Transverse colon (tissue), 4 donors: ENCODE measurements around the gene ZNF346. TPM values are rescaled to one million over a fixed set of nuclear protein-coding genes. Genes with fewer than 3 reads are reported as not detected.

Source experiments
- DNase-seq: peaks from one replicate; pipeline ENCODE4 v3.0.0-alpha.2; 2019
- H3K27ac ChIP-seq, 4 donors: fragments of 200-600 bp; sonication (generic); 2 replicates each; pipeline ENCODE4 v1.5.1; 2016 to 2018; ENCODE audit warnings: inconsistent platforms in 4 of 4
- H3K27me3 ChIP-seq: fragments of 200-600 bp; sonication (generic); 2 replicates; pipeline ENCODE4 v1.5.1; 2017; ENCODE audit warnings: inconsistent platforms
- H3K36me3 ChIP-seq, 4 donors: fragments of 200-600 bp; sonication (generic); 2 replicates each; pipeline ENCODE4 v1.5.1; 2017 to 2019; ENCODE audit warnings: inconsistent platforms in 4 of 4
- H3K4me1 ChIP-seq, 4 donors: fragments of 200-600 bp; sonication (generic); 2 replicates each; pipeline ENCODE4 v1.5.1; 2017 to 2020; ENCODE audit warnings: inconsistent platforms in 4 of 4
- H3K4me3 ChIP-seq, 4 donors: fragments of 200-600 bp; sonication (generic); 1 replicate in 1 of 4; 2 replicates in 3 of 4; pipeline versions ENCODE4 v1.5.1 to v1.6.1; 2017 to 2019; ENCODE audit warnings: inconsistent platforms in 4 of 4
- H3K9me3 ChIP-seq, 2 donors: fragments of 200-600 bp; sonication (generic); 2 replicates each; pipeline ENCODE4 v1.5.1; 2017 to 2019; ENCODE audit warnings: inconsistent platforms in 2 of 2
- EP300 ChIP-seq: sonication (generic); formaldehyde crosslinking; IDR thresholded peaks from one replicate; pipeline ENCODE4 v1.6.1; 2017; ENCODE audit warnings: antibody characterized with exemption, low read depth
- POLR2A ChIP-seq: fragments of 450-650 bp; IDR thresholded peaks from one replicate; pipeline ENCODE4 v1.6.1; 2016; ENCODE audit warnings: antibody characterized with exemption, mild to moderate bottlenecking, moderate library complexity
- POLR2AphosphoS5 ChIP-seq, 3 donors: sonication (generic); formaldehyde crosslinking; IDR thresholded peaks; one replicate each; pipeline ENCODE4 v1.6.1; 2016; ENCODE audit warnings: antibody characterized with exemption in 3 of 3
- WGBS, 2 donors: methylation state at CpG; one replicate each; pipeline ENCODE4 v1.1.5; 2018; ENCODE audit warnings: low coverage in 1 of 2; 5-methylcytosine and 5-hydroxymethylcytosine counted together
- in situ Hi-C, 4 donors: fragments of 200-750 bp; cut with MboI; loops; one replicate each; pipeline versions ENCODE4 v1.15.0 to v1.15.1; 2017; ENCODE audit warnings: low sequenced_read_pairs in 3 of 4, low pct_ligation_motif_present in 1 of 4, low pct_unique_long_range_greater_than_20kb in 1 of 4
- intact Hi-C: fragments of 100-400 bp; cut with DNase I; formaldehyde crosslinking; loops from one replicate; pipeline ENCODE4 v1.15.1; 2023; ENCODE audit warnings: low total_unique reads
- total RNA-seq, 4 donors: library from RNA; depleted of rRNA; stranded (reverse); fragments of >200 nt; gene quantifications; one replicate each; pipeline ENCODE4 v1.1.0, GENCODE V29; 2016
- TF ChIP-seq, protein P1 (sequence below), 5 experiments: fragments of 200-600 bp in 3 of 5; fragments of 450-650 bp in 2 of 5; sonication (generic) in 3 of 5; IDR thresholded peaks; 1 replicate in 2 of 5; 2 replicates in 3 of 5; pipeline ENCODE4 v1.5.1; 2016 to 2017; ENCODE audit warnings: antibody characterized with exemption in 5 of 5, inconsistent platforms in 3 of 5, mild to moderate bottlenecking in 2 of 5, moderate library complexity in 1 of 5

ZNF346 gene
- total RNA-seq, 4 donors from 2014 or later, result 10.1 to 19.5 (median 12.6) TPM

- intact Hi-C loops, result no loop called here
- DNase-seq, result no peak
- 43 to 65% methylated on average over 3 to 4 of the region's 4 CpGs for WGBS, 2 donors
- in situ Hi-C loops, result loop anchor here in 1 of 4 donors (25.0 kb wide), 1 partner anchor 180 kb away; no protein-coding TSS in a partner anchor
- peaks cover 0 to 6% (median 4%) of the 10 kb centered on the region in 4 donors for H3K4me1 ChIP-seq
- no peak overlapping the region for H3K27ac ChIP-seq
- H3K36me3 ChIP-seq, result no peaks in the 10 kb centered on the region
- TF ChIP-seq POLR2A (no peak), EP300 (no peak), POLR2AphosphoS5 (IDR thresholded peaks at IDR 0.05) (no peak)
- TF ChIP-seq, protein P1, sequence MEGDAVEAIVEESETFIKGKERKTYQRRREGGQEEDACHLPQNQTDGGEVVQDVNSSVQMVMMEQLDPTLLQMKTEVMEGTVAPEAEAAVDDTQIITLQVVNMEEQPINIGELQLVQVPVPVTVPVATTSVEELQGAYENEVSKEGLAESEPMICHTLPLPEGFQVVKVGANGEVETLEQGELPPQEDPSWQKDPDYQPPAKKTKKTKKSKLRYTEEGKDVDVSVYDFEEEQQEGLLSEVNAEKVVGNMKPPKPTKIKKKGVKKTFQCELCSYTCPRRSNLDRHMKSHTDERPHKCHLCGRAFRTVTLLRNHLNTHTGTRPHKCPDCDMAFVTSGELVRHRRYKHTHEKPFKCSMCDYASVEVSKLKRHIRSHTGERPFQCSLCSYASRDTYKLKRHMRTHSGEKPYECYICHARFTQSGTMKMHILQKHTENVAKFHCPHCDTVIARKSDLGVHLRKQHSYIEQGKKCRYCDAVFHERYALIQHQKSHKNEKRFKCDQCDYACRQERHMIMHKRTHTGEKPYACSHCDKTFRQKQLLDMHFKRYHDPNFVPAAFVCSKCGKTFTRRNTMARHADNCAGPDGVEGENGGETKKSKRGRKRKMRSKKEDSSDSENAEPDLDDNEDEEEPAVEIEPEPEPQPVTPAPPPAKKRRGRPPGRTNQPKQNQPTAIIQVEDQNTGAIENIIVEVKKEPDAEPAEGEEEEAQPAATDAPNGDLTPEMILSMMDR (IDR thresholded peaks at IDR 0.05), result no peak
- no peaks in the 10 kb centered on the region for H3K27me3 ChIP-seq
- no peak overlapping the region for H3K4me3 ChIP-seq
- no peaks in the 10 kb centered on the region for H3K9me3 ChIP-seq
Observed at GRCh38 chr5:177107159-177107558, 84.7 kb downstream of the ZNF346 start.

- in situ Hi-C loops, result loop anchor here in 1 of 4 donors (25.0 kb wide), 1 partner anchor 177 kb away; no protein-coding TSS in a partner anchor
- H3K27ac ChIP-seq, result peak overlapping the region in 1 of 4 donors; percentile 2
Observed at GRCh38 chr5:177109810-177110209, 87.3 kb downstream of the ZNF346 start.

DNA sequence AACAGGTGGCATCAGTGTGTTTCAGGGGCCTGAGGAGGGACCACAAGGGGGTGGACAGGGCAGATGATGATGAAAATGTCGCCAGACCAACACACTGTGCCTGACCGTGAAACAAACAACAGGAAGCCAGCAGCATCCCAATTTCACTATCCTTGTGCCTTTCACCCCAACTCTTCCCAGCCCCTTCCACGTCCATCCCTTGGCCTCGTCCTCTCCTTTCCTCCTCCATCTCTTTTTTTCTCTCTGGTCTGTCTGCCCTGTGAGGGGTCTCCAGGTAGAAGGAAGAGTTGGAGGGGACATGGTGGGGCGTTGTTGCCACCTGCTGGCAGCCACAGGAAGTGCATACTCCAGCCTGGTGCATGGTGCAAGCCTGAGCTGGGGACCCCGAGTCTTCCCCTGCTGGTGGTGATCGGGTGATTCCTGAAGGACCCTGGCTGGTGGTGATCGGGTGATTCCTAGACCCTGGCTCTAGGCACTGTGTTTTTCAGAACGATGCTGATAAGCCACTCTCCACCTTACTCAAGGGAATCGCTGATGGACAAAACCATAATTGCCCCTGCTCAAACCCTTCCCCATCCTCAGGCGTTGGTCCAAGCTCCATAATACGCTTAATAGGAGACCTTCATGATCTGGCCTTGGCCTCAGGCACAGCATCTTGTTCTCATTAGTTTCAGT lies 89.4 kb downstream of the ZNF346 start:
- H3K4me3 ChIP-seq, result no peak overlapping the region
- no peaks in the 10 kb centered on the region for H3K9me3 ChIP-seq
- no peaks in the 10 kb centered on the region for H3K27me3 ChIP-seq
- TF ChIP-seq POLR2A (no peak), EP300 (no peak), POLR2AphosphoS5 (IDR thresholded peaks at IDR 0.05) (no peak)
- TF ChIP-seq, protein P1 (IDR thresholded peaks at IDR 0.05), result peak; percentile 93 to 98 (median 93)
- in situ Hi-C loops (loop anchor here in 1 of 4 donors (25.0 kb wide), 1 partner anchor 175 kb away; no protein-coding TSS in a partner anchor), intact Hi-C loops (no loop called here)
- H3K4me1 ChIP-seq, result peaks cover 0 to 16% (median 7%) of the 10 kb centered on the region in 4 donors
- DNase-seq, result peak; percentile 60
- H3K27ac ChIP-seq, result no peak overlapping the region
- H3K36me3 ChIP-seq, result no peaks in the 10 kb centered on the region
- 13 to 24% methylated on average over 2 to 12 of the region's 12 CpGs for WGBS, 2 donors

More at GRCh38 chr5:177109810-177110209, 87.3 kb downstream of the ZNF346 start:
- Histone ChIP-seq H3K4me3 (no peak overlapping the region), H3K4me1 (peaks cover 0 to 10% (median 5%) of the 10 kb centered on the region in 4 donors), H3K27me3 (no peaks in the 10 kb centered on the region), H3K9me3 (no peaks in the 10 kb centered on the region), H3K36me3 (no peaks in the 10 kb centered on the region)
- TF ChIP-seq, protein P1 (IDR thresholded peaks at IDR 0.05), result no peak
- TF ChIP-seq POLR2AphosphoS5 (IDR thresholded peaks at IDR 0.05) (no peak), POLR2A (no peak), EP300 (no peak)
- intact Hi-C loops, result no loop called here
- DNase-seq, result no peak
- 44 to 68% methylated on average over 5 to 9 of the region's 9 CpGs for WGBS, 2 donors

GRCh38 chr5:177112589-177113220 lies 90.2 kb downstream of the ZNF346 start:
- no peak for DNase-seq
- no peaks in the 10 kb centered on the region for H3K36me3 ChIP-seq
- H3K9me3 ChIP-seq, result no peaks in the 10 kb centered on the region
- TF ChIP-seq POLR2A (no peak), POLR2AphosphoS5 (IDR thresholded peaks at IDR 0.05) (no peak), EP300 (no peak)
- TF ChIP-seq, protein P1 (IDR thresholded peaks at IDR 0.05), result no peak
- no peaks in the 10 kb centered on the region for H3K27me3 ChIP-seq
- intact Hi-C loops, result no loop called here
- 83% methylated on average over 2 of the region's 5 CpGs; no CpG with 5 or more reads in 1 of the 2 donors for WGBS, 2 donors
- H3K4me1 ChIP-seq, result peaks cover 0 to 20% (median 8%) of the 10 kb centered on the region in 4 donors
- in situ Hi-C loops, result loop anchor here in 1 of 4 donors (25.0 kb wide), 1 partner anchor 175 kb away; no protein-coding TSS in a partner anchor
- H3K27ac ChIP-seq, result no peak overlapping the region
- H3K4me3 ChIP-seq, result no peak overlapping the region
